NCI-H69 (cell line): ENCODE data around the gene TUBGCP3.

ENCODE experiments used
- DNase-seq: peaks from one replicate; lab custom pipeline; 2025; lab: John Stamatoyannopoulos, UW

Gene TUBGCP3

GRCh38 chr13:112442483-112443090 lies 145.4 kb downstream of the TUBGCP3 start:
- DNase-seq, result peak; percentile 79

DNA sequence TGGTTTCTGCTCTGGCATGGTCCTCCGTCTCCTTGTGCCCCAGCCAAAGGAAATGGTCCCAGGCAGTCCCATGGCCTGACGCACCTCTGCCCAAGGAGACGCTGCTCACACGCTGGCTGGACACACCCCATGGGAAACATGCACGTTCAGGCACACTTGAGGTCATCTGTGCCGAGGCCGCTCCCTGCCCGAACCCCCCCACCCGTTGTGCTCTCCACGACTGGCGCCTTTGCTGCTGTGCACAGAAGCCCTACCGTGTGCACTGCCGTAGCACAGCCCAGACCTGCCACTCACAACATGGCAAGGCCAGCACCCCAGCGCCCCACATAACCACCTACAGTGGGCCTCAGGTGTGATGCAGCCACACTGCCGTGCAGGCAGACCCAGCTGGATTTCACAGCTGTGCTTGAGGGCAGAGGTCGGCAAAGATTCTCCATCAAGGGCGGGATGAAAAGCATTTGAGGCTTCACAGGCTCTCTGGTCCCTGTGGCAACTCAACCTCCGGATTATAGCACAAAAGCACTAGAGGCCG lies 146.1 kb downstream of the TUBGCP3 start:
- DNase-seq, result no peak

DNA sequence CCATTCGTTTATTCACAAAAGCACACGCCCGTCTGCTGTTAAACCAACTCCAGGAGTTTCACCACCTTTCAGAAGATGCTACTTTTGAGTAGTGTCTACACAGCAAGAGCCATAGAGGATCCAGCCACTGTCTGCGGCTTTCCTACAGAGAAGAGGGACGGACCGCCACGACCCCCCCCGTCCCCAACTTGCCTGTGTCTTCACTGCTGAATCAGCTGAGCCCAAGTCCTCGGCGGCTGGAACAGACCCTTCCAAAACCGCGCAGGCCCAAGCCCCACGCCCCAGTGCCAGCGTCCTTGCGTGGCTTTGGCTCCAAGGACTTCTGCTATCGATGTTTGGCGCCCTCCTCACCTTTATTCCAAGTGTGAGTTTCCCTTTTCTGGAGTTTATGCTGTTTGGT lies 146.7 kb downstream of the TUBGCP3 start:
- no peak for DNase-seq

GRCh38 chr13:112438515-112438914 lies 149.4 kb downstream of the TUBGCP3 start:
- DNase-seq, result no peak

DNA sequence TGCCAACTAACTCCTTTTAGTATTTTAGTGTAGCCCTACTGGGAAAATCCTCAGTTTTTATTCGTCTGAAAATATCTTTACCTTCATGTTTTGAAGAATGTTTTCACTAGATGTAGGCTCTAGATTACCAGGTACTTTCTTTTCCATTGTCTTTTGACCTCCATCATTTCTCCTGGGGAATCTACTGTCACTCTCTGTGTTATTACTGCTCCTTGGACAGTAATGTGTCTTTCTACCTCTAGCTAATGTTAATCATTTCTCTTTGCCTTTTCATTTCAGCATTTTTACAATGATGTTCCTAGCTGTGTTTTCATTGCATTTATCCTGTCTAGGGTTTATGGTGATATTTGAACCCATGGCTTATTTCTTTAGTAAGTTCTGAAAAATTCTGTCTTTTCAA lies 149.9 kb downstream of the TUBGCP3 start:
- DNase-seq, result no peak

DNA sequence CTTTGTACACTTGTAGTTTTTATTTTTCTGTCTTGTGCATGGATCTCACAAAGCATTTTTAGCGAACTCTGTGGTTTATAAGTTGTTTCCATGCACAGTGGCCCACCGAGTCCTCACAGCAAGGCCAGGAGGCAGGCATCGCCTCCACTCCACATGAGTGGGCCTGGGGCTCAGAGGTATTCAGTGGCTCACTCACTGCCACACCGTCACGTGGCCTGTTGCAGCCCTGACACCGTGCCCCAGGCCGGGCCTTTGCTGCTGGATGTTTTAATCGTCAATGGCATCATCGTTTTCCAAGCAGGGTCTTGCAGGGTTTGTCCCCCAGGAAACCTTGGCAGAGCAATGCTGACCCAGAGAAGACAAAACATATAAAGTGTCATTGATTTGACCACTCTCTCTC lies 152.0 kb downstream of the TUBGCP3 start:
- DNase-seq, result no peak
